Metanephros (tissue), 1 donor: ENCODE data around the gene RAB6A. TPM values are rescaled to one million over a fixed set of nuclear protein-coding genes. Genes with fewer than 3 reads are reported as not detected.

Experiments used
- total RNA-seq: library from RNA; depleted of rRNA; stranded (reverse); fragments of >200 nt; gene quantifications from one replicate; pipeline ENCODE4 v1.2.3, GENCODE V29; 2014

Gene RAB6A
- total RNA-seq, result 109 TPM

DNA sequence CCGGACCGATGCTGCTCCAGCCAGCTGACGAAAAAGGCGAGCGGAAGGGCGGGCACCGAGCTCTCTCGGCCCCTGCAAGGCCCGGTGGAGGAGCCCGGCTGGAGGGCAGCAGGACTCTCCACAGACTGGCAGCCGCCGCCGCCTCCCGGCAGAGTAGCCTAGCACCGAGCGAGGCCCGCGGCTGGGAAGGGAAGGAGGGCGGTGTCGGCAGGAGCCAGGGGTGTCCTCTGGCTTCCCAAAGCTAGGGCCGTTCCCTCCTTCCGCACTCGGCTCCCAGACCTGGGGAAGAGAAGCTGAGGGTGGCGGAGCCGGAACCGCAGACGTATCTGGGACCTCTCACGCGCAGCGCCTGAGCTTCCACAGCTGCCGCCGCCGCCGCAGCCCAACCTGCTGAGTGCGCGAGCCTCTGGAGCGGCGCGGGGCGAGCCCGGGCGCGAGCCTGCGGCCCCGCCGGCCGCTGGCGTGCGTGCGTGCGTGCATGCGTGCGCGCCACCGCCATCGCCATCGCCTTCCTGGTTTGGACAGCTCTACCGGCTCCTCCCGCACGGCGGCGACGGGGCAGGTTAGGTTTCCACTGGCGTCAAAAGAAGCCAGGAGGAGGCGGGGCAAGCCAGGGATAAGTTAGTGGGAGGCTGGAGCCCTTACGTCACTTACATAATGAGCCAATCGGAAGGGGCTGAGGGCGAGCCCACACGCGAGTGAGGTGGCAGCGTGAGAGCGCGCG, at the start of gene RAB6A:
Gene RAB6A, minus strand, starts transcription at position 396 of the 724 bp plus-strand sequence. CDS start 439 bp downstream, outside the sequence.

GRCh38 chr11:73787643-73788558, 27.0 kb upstream of the RAB6A start, which contains the start of gene MRPL48:
MRPL48 (plus strand) TSS chr11:73787874; CDS start chr11:73787972, 98 bp downstream.

GRCh38 chr11:73645972-73646631, 114.8 kb downstream of the RAB6A start, which contains the start of gene PLEKHB1:
PLEKHB1 (plus strand) TSS chr11:73646581; CDS start chr11:73646609, 28 bp downstream.

Other genes starting within 250 kb of the RAB6A start
- gene FAM168A, start 163.0 kb downstream of the RAB6A start, total RNA-seq, result 33.3 TPM
- gene PLEKHB1, start 114.5 kb downstream of the RAB6A start, total RNA-seq, result 9.4 TPM
- gene MRPL48, start 26.8 kb upstream of the RAB6A start, total RNA-seq, result 18.6 TPM
- gene COA4, start 115.8 kb upstream of the RAB6A start, total RNA-seq, result 51.1 TPM
- 16.1 TPM for gene PAAF1, start 115.9 kb upstream of the RAB6A start, total RNA-seq
- 1.3 TPM for gene DNAJB13, start 190.0 kb upstream of the RAB6A start, total RNA-seq
- gene UCP2, start 221.8 kb upstream of the RAB6A start, total RNA-seq, result 58.6 TPM
- 1.2 TPM for gene UCP3, start 248.0 kb upstream of the RAB6A start, total RNA-seq